WTC11 (cell line): Measurements from ENCODE around the gene RACGAP1. TPM values are rescaled to one million over a fixed set of nuclear protein-coding genes. Genes with fewer than 3 reads are reported as not detected.
A peak's percentile ranks its signal among the peaks of the same experiment; 100 is the strongest.

Source experiments
- ATAC-seq: fragments of 200-7000 bp; cut with Tn5 transposase; 2 replicates; pipeline ENCODE4 v1.10.0; 2021; ENCODE audit warnings: mild to moderate bottlenecking, moderate library complexity
- CTCF ChIA-PET: fragments of 300-600 bp; sonication (Branson Sonifier 250); formaldehyde crosslinking; loops from one replicate; lab custom pipeline; 2021; ENCODE audit warnings: antibody characterized with exemption; lab: Charles Lee
- POLR2A ChIA-PET: fragments of 350-600 bp; sonication (Branson Sonifier 250); formaldehyde crosslinking; loops from one replicate; lab custom pipeline; 2021; ENCODE audit warnings: antibody characterized with exemption; lab: Charles Lee
- DNase-seq: peaks from one replicate; pipeline ENCODE4 v3.0.0; 2021; ENCODE audit warnings: low spot score
- H3K27ac Mint-ChIP-seq: 2 replicates; pipeline ENCODE4 v1.8.0; 2021; ENCODE audit warnings: mixed read lengths
- H3K27me3 Mint-ChIP-seq: 2 replicates; pipeline ENCODE4 v1.8.0; 2021; ENCODE audit warnings: low read depth, mild to moderate bottlenecking, moderate library complexity, mixed read lengths
- H3K36me3 Mint-ChIP-seq: 2 replicates; pipeline ENCODE4 v1.8.0; 2021; ENCODE audit warnings: mixed read lengths
- H3K4me1 Mint-ChIP-seq: 2 replicates; pipeline ENCODE4 v1.8.0; 2022; ENCODE audit warnings: mixed read lengths
- H3K4me3 Mint-ChIP-seq: 2 replicates; pipeline ENCODE4 v1.8.0; 2021; ENCODE audit warnings: mild to moderate bottlenecking, moderate library complexity, mixed read lengths
- H3K9me3 Mint-ChIP-seq: 2 replicates; pipeline ENCODE4 v1.8.0; 2021; ENCODE audit warnings: mixed read lengths
- CREM ChIP-seq: sonication (generic); formaldehyde crosslinking; IDR thresholded peaks from 2 replicates; pipeline ENCODE4 v1.8.1; 2022; ENCODE audit warnings: mild to moderate bottlenecking, missing genetic modification reagents, moderate library complexity
- ELF4 ChIP-seq: sonication (generic); formaldehyde crosslinking; IDR thresholded peaks from 2 replicates; pipeline ENCODE4 v1.8.1; 2022; ENCODE audit warnings: low read depth, mild to moderate bottlenecking, moderate library complexity, missing genetic modification reagents
- FOXJ3 ChIP-seq: sonication (generic); formaldehyde crosslinking; IDR thresholded peaks from 2 replicates; pipeline ENCODE4 v1.9.0; 2021; ENCODE audit warnings: missing genetic modification reagents, mild to moderate bottlenecking, borderline replicate concordance
- FOXK1 ChIP-seq: sonication (generic); formaldehyde crosslinking; IDR thresholded peaks from 2 replicates; pipeline ENCODE4 v1.8.0; 2022; ENCODE audit warnings: mild to moderate bottlenecking, moderate library complexity, missing genetic modification reagents
- NFE2L1 ChIP-seq: sonication (generic); formaldehyde crosslinking; IDR thresholded peaks from 2 replicates; pipeline ENCODE4 v1.8.1; 2023; ENCODE audit warnings: missing genetic modification reagents
- SMAD3 ChIP-seq: sonication (generic); formaldehyde crosslinking; IDR thresholded peaks from 2 replicates; pipeline ENCODE4 v1.8.0; 2022; ENCODE audit warnings: missing genetic modification reagents, mild to moderate bottlenecking, borderline replicate concordance
- TCF7 ChIP-seq: sonication (generic); formaldehyde crosslinking; IDR thresholded peaks from 2 replicates; pipeline ENCODE4 v1.8.0; 2022; ENCODE audit warnings: mild to moderate bottlenecking, low read depth, missing genetic modification reagents, moderate library complexity
- TEAD4 ChIP-seq: sonication (generic); formaldehyde crosslinking; IDR thresholded peaks from 2 replicates; pipeline ENCODE4 v1.8.0; 2022; ENCODE audit warnings: mild to moderate bottlenecking, missing genetic modification reagents
- TP53 ChIP-seq: sonication (generic); formaldehyde crosslinking; IDR thresholded peaks from 2 replicates; pipeline ENCODE4 v1.8.1; 2023; ENCODE audit warnings: mild to moderate bottlenecking, missing genetic modification reagents
- ZNF317 ChIP-seq: sonication (generic); formaldehyde crosslinking; IDR thresholded peaks from 2 replicates; pipeline ENCODE4 v1.8.1; 2023; ENCODE audit warnings: low read depth, mild to moderate bottlenecking, moderate library complexity, missing genetic modification reagents, borderline replicate concordance
- ZNF396 ChIP-seq: fragments of 250-450 bp; sonication (Bioruptor Pico); IDR thresholded peaks from 2 replicates; pipeline ENCODE4 v1.8.0; 2021; ENCODE audit warnings: mild to moderate bottlenecking, moderate library complexity, borderline replicate concordance
- ZNF423 ChIP-seq: fragments of 250-450 bp; sonication (Bioruptor Pico); IDR thresholded peaks from 2 replicates; pipeline ENCODE4 v2.1.2; 2022; ENCODE audit warnings: mild to moderate bottlenecking, moderate library complexity
- total RNA-seq: library from RNA; stranded (reverse); gene quantifications from 3 replicates; pipeline ENCODE4 v1.2.3, GENCODE V29; 2021
- TF ChIP-seq, protein P1 (sequence below): sonication (generic); formaldehyde crosslinking; IDR thresholded peaks from 2 replicates; pipeline ENCODE4 v1.8.0; 2022; ENCODE audit warnings: mild to moderate bottlenecking, missing genetic modification reagents
- TF ChIP-seq, protein P2 (sequence below): sonication (generic); formaldehyde crosslinking; conservative IDR thresholded peaks from 2 replicates; pipeline ENCODE4 v1.8.1; 2023; ENCODE audit warnings: mild to moderate bottlenecking, low read depth, missing genetic modification reagents, moderate library complexity
- TF ChIP-seq, protein P3 (sequence below): sonication (generic); formaldehyde crosslinking; IDR thresholded peaks from 2 replicates; pipeline ENCODE4 v1.8.1; 2023; ENCODE audit warnings: mild to moderate bottlenecking, missing genetic modification reagents, moderate library complexity
- TF ChIP-seq, protein P4 (sequence below): sonication (generic); formaldehyde crosslinking; IDR thresholded peaks from 2 replicates; pipeline ENCODE4 v1.8.0; 2022; ENCODE audit warnings: mild to moderate bottlenecking, missing genetic modification reagents
- TF ChIP-seq, protein P5 (sequence below): sonication (generic); formaldehyde crosslinking; conservative IDR thresholded peaks from 2 replicates; pipeline ENCODE4 v1.8.1; 2022; ENCODE audit warnings: mild to moderate bottlenecking, missing genetic modification reagents
- TF ChIP-seq, protein P6 (sequence below): sonication (generic); formaldehyde crosslinking; IDR thresholded peaks from 2 replicates; pipeline ENCODE4 v1.8.1; 2022; ENCODE audit warnings: mild to moderate bottlenecking, moderate library complexity, missing genetic modification reagents
- TF ChIP-seq, protein P7 (sequence below): sonication (generic); formaldehyde crosslinking; IDR thresholded peaks from 2 replicates; pipeline ENCODE4 v1.8.1; 2023; ENCODE audit warnings: mild to moderate bottlenecking, missing genetic modification reagents, borderline replicate concordance
- TF ChIP-seq, protein P8 (sequence below): fragments of 250-450 bp; sonication (Bioruptor Pico); IDR thresholded peaks from 2 replicates; pipeline ENCODE4 v1.8.0; 2021; ENCODE audit warnings: mild to moderate bottlenecking

The RACGAP1 gene
- total RNA-seq, 1 experiment from 2014 or later: 87.7 TPM

DNA sequence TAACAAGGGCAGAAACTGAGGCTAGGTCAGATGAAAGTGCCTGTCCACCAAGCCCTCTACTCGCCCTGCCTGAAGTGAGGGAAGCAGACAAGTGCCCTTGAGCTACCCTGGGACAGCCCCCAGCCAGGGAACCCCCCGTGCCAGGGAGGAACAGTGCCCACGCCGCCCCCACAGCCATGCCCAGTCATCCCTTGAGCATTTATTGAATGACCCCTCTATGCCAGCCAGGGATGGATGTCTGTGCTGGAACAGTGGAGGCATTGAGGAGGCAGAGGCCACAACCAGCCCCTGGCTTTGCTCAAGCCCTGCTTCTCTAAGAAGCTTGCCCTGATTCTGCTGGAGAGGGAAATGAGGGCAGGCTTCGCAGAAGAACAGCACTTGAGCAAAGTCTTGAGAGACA is 56.3 kb downstream of the RACGAP1 start:
- ATAC-seq (no peak), DNase-seq (no peak)
- no peak overlapping the region for H3K4me3 Mint-ChIP-seq
- no peak overlapping the region for H3K27ac Mint-ChIP-seq
- H3K36me3 Mint-ChIP-seq: no peaks in the 10 kb centered on the region
- TF ChIP-seq, protein P1, sequence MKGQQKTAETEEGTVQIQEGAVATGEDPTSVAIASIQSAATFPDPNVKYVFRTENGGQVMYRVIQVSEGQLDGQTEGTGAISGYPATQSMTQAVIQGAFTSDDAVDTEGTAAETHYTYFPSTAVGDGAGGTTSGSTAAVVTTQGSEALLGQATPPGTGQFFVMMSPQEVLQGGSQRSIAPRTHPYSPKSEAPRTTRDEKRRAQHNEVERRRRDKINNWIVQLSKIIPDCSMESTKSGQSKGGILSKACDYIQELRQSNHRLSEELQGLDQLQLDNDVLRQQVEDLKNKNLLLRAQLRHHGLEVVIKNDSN (CRISPR knock-in tag): no peak
- TF ChIP-seq, protein P2, sequence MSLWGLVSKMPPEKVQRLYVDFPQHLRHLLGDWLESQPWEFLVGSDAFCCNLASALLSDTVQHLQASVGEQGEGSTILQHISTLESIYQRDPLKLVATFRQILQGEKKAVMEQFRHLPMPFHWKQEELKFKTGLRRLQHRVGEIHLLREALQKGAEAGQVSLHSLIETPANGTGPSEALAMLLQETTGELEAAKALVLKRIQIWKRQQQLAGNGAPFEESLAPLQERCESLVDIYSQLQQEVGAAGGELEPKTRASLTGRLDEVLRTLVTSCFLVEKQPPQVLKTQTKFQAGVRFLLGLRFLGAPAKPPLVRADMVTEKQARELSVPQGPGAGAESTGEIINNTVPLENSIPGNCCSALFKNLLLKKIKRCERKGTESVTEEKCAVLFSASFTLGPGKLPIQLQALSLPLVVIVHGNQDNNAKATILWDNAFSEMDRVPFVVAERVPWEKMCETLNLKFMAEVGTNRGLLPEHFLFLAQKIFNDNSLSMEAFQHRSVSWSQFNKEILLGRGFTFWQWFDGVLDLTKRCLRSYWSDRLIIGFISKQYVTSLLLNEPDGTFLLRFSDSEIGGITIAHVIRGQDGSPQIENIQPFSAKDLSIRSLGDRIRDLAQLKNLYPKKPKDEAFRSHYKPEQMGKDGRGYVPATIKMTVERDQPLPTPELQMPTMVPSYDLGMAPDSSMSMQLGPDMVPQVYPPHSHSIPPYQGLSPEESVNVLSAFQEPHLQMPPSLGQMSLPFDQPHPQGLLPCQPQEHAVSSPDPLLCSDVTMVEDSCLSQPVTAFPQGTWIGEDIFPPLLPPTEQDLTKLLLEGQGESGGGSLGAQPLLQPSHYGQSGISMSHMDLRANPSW (CRISPR knock-in tag): no peak
- TF ChIP-seq ZNF317 (no peak), ZNF396 (no peak), SMAD3 (CRISPR knock-in tag) (no peak), CREM (CRISPR knock-in tag) (no peak), TP53 (CRISPR knock-in tag) (no peak)
- ChIA-PET POLR2A (no interaction called here), CTCF (interaction anchor here (0.6 to 10.9 kb wide), 12 partner anchors 9 to 213 kb away, joined by 3 to 219 read pairs (median 56); partner anchors contain the start of genes AQP2, COX14 and RACGAP1)
- H3K27me3 Mint-ChIP-seq: peaks cover 21% of the 10 kb centered on the region
- no peaks in the 10 kb centered on the region for H3K9me3 Mint-ChIP-seq
- H3K4me1 Mint-ChIP-seq: peaks cover 8% of the 10 kb centered on the region

DNA sequence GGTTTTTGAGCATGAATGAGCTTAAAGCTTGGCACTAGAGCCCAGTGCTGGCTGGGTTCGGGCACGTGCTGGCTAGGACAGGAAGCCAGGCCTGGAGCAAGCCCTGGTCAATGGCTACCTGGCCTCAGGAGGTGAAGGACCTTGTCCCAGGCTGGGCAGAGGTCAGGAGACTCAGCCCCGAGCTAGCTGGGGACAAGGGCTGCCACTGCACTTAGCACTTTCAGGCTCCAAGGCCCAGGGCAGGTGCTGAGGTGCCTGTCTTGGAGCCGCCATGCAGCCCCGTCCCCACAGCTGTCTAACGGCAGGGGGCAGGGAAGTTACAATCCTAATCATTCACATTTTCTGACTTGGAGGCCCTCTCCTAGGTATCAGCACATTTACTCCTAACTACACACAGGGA is 56.8 kb downstream of the RACGAP1 start:
- CTCF ChIA-PET: interaction anchor here (0.6 to 10.9 kb wide), 25 partner anchors 10 to 1422 kb away, joined by 3 to 219 read pairs (median 11); partner anchors contain the start of genes AQP2, COX14, FAIM2 and GALNT6
- DNase-seq (no peak), ATAC-seq (no peak)
- Mint-ChIP-seq H3K4me3 (0 out of 2 replicates have a peak overlapping the region, but pooled peaks have one; percentile 18), H3K4me1 (peaks cover 8% of the 10 kb centered on the region), H3K27ac (no peak overlapping the region), H3K9me3 (no peaks in the 10 kb centered on the region), H3K27me3 (peaks cover 23% of the 10 kb centered on the region), H3K36me3 (no peaks in the 10 kb centered on the region)
- TF ChIP-seq, protein P3, sequence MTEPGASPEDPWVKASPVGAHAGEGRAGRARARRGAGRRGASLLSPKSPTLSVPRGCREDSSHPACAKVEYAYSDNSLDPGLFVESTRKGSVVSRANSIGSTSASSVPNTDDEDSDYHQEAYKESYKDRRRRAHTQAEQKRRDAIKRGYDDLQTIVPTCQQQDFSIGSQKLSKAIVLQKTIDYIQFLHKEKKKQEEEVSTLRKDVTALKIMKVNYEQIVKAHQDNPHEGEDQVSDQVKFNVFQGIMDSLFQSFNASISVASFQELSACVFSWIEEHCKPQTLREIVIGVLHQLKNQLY (CRISPR knock-in tag): no peak
- no peak for TF ChIP-seq TEAD4 (CRISPR knock-in tag)
- TF ChIP-seq, protein P4, sequence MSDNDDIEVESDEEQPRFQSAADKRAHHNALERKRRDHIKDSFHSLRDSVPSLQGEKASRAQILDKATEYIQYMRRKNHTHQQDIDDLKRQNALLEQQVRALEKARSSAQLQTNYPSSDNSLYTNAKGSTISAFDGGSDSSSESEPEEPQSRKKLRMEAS (CRISPR knock-in tag): no peak
- no peak for TF ChIP-seq TCF7 (CRISPR knock-in tag)
- no peak for TF ChIP-seq FOXK1 (CRISPR knock-in tag)
- TF ChIP-seq, protein P5, sequence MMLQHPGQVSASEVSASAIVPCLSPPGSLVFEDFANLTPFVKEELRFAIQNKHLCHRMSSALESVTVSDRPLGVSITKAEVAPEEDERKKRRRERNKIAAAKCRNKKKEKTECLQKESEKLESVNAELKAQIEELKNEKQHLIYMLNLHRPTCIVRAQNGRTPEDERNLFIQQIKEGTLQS (CRISPR knock-in tag): no peak
- TF ChIP-seq FOXJ3 (CRISPR knock-in tag): no peak
- TF ChIP-seq ELF4 (CRISPR knock-in tag): no peak
- TF ChIP-seq, protein P6, sequence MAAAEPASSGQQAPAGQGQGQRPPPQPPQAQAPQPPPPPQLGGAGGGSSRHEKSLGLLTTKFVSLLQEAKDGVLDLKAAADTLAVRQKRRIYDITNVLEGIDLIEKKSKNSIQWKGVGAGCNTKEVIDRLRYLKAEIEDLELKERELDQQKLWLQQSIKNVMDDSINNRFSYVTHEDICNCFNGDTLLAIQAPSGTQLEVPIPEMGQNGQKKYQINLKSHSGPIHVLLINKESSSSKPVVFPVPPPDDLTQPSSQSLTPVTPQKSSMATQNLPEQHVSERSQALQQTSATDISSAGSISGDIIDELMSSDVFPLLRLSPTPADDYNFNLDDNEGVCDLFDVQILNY (CRISPR knock-in tag): no peak
- TF ChIP-seq, protein P7, sequence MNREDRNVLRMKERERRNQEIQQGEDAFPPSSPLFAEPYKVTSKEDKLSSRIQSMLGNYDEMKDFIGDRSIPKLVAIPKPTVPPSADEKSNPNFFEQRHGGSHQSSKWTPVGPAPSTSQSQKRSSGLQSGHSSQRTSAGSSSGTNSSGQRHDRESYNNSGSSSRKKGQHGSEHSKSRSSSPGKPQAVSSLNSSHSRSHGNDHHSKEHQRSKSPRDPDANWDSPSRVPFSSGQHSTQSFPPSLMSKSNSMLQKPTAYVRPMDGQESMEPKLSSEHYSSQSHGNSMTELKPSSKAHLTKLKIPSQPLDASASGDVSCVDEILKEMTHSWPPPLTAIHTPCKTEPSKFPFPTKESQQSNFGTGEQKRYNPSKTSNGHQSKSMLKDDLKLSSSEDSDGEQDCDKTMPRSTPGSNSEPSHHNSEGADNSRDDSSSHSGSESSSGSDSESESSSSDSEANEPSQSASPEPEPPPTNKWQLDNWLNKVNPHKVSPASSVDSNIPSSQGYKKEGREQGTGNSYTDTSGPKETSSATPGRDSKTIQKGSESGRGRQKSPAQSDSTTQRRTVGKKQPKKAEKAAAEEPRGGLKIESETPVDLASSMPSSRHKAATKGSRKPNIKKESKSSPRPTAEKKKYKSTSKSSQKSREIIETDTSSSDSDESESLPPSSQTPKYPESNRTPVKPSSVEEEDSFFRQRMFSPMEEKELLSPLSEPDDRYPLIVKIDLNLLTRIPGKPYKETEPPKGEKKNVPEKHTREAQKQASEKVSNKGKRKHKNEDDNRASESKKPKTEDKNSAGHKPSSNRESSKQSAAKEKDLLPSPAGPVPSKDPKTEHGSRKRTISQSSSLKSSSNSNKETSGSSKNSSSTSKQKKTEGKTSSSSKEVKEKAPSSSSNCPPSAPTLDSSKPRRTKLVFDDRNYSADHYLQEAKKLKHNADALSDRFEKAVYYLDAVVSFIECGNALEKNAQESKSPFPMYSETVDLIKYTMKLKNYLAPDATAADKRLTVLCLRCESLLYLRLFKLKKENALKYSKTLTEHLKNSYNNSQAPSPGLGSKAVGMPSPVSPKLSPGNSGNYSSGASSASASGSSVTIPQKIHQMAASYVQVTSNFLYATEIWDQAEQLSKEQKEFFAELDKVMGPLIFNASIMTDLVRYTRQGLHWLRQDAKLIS (CRISPR knock-in tag): no peak
- no peak for TF ChIP-seq ZNF423 (CRISPR knock-in tag)
- TF ChIP-seq, protein P8, sequence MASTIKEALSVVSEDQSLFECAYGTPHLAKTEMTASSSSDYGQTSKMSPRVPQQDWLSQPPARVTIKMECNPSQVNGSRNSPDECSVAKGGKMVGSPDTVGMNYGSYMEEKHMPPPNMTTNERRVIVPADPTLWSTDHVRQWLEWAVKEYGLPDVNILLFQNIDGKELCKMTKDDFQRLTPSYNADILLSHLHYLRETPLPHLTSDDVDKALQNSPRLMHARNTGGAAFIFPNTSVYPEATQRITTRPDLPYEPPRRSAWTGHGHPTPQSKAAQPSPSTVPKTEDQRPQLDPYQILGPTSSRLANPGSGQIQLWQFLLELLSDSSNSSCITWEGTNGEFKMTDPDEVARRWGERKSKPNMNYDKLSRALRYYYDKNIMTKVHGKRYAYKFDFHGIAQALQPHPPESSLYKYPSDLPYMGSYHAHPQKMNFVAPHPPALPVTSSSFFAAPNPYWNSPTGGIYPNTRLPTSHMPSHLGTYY: no peak
- no peak for TF ChIP-seq NFE2L1 (CRISPR knock-in tag)
- POLR2A ChIA-PET: interaction anchor here (1.5 to 2.7 kb wide), 2 partner anchors 88 to 102 kb away, joined by 4 to 7 read pairs; no protein-coding TSS in a partner anchor
